TTC549 (cell line): ENCODE data around the gene THSD4.

Source experiments
- FAIRE-seq: peaks from 2 replicates; lab custom pipeline; 2012; peaks lifted over from hg19 to GRCh38; lab: Jason Lieb, UNC

The THSD4 gene

DNA sequence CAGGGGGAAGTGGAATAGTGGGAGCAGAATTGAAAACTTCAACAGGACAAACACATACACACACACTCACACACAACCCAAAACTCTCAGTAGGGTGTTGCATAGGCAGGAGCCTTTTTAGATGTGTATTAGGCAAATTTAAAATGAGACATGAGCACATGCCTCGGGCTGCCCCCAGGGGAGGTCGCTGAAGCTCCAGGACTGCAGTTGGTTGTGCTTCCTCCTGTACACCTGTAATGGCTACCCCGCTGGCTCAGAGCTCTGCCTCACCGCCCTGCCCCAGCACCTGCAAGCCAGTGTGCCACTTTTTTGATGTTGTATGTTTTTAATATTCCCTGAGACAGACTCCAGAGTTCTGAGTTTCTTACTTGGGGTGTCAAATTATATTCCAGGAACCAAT is 391.7 kb downstream of the THSD4 start:
- FAIRE-seq: no peak

DNA sequence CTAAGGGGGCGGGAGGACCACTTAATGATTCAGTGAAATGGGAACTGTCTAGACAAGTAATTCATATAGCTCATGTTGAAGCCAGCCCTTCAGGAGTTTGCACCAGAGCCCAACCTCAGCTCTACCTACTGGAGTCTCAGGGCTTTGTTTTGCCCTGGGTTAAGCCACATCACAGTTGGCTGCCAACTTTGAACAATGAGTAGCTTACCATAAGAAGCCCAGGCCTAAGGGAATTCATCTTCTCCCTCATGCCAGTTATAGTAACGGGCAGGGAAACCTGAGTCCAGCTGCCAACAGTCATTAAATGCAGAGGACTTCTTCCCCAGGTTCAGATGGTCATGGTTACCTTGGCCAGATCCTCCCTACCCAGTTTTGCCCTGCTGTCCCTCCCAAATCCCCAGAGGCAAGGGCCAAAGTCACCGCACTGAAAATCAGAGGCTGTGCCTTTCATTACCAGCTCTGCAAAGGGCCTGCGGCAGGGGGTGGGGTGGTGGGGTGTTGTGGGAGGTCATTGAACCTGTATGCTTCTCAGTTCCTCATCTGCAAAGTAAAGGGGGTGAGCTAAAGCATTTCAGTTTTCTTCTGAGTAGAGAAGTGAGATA is 392.9 kb downstream of the THSD4 start:
- FAIRE-seq: no peak

DNA sequence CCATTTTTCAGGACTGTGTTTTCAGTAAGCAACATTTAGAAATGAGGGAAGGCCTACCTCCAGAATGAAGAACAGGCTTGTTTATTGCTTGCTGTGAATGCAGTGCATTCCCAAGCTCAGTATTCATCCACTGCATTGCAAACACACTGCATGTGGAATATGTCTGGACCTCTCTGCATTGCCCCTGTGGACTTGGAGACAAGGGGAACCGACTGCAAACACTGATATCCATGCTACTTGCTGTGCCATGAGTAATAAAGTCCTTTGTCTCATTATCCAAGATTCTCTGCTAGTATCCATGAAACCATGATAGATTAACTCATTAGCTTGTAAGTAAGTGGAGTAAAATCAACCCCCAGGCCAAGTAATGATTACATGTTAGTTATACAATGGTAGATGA is 393.9 kb downstream of the THSD4 start:
- no peak for FAIRE-seq

DNA sequence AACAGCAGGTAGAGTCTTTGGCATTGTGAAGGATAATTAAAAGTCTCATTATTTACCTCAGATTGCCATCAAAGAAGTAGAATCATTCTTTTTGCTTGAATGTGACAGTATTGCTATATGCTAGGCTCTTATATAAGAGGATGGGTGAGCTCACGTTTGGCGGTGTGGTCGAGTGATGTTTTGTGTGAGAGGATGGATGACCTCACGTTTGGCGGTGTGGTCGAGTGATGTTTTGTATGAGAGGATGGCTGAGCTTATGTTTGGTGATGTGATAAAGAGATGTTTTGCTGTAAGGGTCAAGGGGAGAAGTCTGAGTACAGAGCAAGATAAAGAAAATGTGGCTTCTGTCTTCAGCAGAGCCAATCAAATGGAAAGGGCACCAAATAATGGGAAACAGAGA is 395.5 kb downstream of the THSD4 start:
- no peak for FAIRE-seq

DNA sequence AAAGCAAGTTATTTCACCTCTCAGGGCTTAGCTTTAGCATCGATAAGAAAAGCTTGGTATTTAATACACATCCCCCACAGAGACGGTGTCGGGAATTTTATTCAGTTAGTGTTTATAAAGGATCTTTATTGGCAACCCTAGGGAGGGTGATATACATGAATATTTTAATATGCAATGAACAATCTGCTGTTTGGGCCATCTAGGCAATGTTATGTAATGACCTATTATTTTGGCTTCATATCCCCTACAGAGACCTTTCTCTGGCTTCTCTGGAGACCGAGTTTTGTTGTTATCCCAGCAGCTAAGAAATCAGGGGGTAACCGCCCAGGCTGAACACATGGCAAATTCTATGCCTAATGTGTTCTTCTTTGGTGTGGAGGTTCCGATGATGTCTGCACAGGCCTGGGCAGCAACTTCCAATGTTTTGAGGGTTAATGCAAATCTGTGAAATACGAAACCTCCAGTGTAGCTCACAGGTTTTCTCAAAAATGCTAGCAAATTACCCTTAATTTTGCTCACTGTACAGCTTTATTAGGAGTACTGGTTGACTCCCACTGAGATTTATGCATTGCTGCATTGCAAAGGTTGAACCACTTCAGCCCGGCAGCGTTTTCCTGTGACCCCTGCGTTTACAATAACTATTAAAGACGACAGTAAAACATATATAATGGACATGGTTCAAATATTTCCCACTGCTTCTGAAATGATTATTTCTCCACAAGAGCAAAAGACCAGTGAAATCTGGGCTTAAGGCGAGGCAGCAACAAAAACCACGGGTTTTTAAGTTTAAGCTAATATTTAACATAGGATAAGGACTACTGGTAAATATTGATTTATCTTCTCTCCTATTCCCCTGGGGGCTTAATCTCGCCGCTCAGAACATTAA is 396.8 kb downstream of the THSD4 start:
- no peak for FAIRE-seq

DNA sequence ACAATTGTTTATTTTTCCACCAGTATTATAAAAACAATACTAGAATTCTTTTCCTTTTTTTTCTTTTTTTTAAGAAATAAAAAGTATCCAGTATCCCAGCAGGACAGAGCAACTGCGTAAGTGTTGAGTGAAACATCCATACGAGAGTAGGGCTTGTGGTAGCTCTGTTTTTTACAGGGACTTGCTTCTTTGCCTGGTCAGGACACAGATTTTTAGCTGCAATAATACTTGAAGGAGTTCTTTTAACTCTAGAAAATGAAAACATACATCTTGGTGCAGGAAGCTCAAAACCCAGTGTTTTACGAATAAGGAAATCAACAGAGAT is 397.4 kb downstream of the THSD4 start:
- FAIRE-seq: no peak

DNA sequence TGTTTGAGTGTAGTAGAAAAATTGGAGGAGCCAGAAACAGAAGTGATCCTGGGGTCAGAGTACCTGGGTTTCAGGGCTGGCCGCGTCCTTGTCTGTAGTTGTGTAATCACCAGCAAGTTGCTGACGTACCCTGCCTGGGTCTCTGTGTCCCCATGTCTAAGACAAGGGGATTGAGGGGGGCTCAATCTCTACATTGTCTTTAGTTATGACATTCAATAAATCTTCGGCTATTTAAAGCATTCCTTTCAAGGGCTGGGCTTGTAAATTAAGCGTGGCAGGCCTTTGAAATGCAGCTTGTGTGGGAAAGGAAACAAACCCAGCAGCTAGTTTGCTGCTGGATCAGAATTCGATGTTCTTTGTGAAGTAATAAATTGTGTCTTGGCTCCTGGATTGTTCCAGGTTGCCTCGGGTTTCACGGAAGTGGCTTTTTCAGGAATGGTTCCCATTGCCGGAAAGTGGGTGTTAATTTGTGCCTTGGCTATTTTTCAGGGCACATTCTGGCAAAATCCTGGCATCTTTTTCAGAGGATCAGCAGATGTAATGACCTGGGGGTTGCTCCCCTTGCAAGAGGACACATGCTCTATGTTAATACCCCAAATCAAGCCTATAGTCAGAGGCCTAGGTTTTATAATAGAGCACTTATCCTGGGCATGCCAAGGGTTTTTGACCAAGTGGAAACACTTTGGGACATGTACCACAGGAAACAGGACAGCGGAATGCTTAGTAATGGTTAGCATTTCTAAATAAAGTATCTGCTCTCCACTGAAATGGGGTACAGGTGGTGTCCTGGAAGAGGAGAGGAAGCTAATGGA is 400.3 kb downstream of the THSD4 start:
- no peak for FAIRE-seq

DNA sequence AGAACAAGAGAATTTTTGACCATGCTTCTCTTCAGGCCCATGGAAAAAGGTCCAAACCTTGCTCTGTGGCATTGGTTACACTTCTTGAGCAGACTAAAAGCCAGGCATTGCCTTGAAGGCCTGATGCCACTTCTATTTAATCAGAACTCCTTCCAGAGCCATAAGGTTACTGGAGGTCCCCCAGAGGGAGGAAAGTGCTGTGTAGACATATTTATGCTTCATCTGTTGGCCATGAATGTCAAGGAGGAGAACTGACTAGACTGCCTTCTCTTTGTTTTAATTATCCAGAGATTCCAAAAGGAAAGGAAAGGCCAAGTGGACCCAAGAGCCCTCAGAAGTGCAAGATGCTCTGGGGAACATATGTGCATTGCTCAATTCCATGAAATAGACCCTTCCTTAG is 402.5 kb downstream of the THSD4 start:
- no peak for FAIRE-seq

DNA sequence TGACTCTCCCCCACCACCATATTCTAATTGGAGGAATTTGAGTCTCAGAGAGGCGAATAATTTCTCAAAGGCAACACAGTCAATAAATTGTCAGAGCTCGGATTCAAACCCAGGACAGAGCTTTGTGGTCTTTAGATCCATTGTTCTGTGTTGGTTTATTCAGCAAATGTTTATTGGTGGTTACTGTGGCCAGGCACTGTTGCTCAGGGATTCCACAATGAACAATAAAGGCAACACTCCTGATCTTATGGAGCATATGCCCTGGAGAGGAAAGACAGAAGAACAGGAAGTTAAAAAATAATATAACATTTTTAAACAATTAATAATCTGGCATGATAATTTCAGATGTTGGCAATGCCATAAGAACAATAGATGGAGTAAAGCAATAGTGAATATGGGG is 403.4 kb downstream of the THSD4 start:
- FAIRE-seq: no peak

DNA sequence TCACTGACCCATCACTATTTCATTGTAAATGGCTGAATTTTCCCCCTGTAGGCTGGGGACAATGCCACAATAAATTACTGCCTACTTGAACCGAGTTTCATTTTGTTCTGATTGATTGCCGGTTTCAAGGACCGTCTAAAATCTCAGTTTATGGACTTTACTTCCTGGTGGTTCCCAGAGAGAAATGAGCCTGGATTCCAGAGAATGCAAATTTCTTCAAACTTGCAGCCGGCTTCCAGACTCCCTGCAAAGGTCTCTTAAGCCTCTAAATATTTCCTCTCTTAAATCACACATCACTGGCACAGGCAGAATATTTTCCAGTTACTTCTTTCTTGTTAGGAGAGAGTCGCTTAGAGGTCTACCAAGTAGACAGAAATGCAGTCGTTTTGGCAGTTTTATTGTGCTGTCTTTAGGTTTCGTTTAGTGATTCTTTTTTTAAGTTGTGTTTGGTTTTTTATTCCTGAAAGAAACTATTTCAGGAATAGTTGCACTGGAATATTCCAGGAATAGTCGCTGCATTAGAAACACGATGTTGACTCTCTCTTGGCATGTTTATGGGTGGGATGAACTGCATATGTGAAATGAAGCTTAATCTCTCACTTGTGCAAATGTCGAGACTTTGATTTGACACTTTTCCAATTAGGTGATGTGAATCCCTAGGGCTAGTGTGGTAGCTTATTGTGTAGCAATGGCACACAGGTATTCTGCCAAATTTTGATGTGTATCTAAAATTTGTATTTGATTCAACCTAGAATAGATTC is 411.0 kb downstream of the THSD4 start:
- no peak for FAIRE-seq

DNA sequence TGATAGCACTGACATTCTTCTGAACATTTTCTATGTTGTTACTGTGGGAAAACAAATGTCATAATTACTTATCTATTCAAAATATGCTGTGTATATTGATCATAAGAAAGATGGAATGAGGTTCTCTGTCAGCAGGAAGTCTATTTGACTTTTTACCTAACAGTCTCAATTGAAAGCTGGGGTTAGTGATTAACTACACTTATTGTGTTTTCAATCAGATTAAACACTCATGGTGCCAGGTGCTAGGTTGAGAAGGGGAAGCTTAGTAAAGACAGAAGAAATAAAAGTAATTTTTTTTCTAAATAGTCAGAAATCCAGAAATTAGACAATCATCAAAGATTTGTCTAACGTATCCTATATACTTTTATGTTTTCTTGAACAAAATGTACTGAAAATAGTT is 414.1 kb downstream of the THSD4 start:
- no peak for FAIRE-seq

DNA sequence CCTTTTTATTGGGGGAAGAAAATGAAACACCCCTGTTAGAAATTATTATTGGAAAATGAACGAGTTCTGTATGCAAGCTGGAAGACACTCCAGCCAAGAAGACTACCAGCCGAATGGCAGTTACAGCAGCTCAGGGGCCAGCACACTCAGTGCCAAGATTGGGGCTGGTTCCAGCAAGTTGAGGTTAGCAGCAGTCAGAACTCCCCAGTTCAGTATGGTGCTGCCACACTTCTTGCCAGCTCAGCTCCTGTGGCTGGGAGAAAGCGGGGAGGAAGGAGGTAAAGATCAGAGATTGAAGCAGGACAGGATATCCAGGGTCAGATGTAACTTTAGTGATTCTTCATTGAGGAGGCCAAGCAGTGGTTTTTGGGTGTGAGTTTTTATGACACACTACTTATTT is 414.8 kb downstream of the THSD4 start:
- FAIRE-seq: no peak

DNA sequence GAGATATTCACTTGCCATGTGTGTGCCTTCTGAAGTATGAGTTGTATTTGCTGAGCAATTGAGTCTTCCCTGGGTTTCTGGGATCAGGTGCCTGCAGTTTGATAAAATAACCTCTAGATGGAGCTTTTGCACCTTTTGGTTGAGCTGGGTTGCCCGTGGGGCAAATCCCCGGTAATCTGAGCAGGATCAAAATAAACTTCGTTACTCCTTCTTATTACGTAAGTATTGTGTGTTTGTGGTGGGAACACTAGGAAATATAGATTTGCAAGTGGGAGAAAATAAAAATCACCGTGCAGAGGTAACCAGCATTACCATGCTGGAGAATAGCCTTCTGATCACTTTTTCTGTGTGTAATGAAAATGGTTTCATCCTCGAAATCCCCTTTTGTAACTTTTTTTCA is 417.7 kb downstream of the THSD4 start:
- FAIRE-seq: no peak

DNA sequence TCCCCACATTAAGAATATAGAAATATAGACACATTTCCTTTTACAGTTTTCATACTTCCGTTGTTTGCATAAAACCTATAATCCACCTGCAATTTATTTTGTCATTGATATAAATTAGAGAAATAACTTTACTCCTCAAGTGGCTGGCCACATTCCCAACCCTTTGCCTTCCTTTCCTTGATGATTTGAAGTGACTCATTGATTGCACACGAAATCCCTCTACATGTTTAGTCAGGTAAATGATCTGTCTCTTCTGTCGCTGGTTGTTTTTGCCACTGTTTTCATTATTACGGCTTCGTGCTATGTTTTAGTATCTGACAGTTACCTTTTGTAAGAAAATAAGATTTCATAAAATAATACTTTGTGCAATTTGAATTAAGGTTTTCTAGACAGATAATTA is 422.9 kb downstream of the THSD4 start:
- FAIRE-seq: no peak

DNA sequence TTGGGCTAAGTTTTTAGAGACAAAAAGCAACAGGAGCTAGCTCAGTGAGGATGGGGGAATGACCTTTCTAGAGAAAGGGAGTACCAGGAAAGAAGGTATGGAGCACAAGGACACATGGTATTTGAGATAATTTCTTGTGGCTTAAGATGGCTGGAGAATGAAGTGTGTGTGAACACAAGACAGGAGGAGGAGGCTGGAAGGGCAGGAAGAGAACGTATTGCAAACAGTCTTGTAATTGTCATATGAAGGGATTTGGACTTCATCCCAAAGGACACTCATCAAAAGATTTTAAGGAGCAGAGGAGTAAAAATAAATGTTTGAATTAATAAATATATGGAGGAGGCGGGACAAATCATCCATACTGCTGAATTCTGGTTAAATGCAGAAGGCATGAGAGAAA is 426.5 kb downstream of the THSD4 start:
- no peak for FAIRE-seq

DNA sequence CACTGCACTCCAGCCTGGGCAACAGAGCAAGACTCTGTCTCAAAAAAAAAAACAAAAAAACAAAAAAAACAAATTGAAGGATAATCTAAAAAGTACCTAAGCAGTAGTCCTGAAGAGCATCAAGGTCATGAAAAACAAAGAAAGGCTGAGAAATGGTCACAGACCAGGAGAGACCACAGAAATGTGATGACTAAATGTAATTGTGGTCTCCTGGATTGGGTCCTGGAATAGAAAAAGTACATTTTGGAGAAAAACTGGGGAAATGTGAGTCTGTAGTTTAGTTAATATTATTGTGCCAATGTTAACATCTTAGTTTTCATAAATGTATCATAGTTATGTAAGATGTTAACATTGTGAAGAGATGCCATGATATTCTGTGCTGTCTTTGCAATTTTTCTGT is 427.6 kb downstream of the THSD4 start:
- FAIRE-seq: no peak

DNA sequence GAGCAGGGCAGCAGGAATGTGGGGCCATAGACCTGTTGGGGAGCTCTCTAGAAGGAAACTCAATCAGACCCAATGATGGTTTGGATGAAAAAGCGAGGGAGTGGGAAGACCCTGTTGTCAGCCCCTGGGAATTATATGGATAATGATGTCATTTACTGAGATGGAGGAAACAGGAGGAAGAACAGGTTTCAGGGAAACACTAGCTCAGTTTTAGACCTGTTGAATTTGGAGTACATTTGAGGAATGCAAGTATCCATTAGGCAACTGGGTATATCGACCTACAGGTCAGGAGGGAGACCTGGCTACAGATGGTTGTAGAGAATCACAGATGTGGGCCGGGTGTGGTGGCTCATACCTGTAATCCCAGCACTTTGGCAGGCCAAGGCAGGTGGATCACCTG is 428.1 kb downstream of the THSD4 start:
- FAIRE-seq: no peak

DNA sequence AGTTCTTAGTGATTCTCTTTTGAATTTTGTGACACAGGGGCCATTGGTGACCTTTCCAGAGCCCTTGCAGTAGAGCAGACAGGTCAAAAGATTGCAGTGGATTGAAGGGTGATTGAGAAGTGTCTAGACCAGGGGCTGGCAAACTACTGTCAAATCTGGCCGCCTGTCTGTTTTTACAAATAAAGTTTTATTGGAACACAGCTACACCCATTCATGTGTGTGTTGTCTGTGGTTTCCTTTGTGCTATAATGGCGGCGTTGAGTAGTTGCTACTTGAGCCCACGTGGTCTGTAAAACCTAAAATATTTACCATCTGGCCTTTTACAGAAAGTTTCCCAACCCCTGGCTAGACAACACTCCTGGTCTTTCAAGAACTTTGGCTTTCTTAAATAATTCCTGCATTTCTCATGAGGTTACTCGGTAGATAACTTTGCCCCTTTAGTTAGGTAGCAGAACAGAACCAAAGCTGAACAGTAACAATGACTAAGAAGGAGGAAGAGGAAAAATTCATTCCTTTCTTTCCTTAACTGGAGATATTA is 430.0 kb downstream of the THSD4 start:
- FAIRE-seq: no peak

DNA sequence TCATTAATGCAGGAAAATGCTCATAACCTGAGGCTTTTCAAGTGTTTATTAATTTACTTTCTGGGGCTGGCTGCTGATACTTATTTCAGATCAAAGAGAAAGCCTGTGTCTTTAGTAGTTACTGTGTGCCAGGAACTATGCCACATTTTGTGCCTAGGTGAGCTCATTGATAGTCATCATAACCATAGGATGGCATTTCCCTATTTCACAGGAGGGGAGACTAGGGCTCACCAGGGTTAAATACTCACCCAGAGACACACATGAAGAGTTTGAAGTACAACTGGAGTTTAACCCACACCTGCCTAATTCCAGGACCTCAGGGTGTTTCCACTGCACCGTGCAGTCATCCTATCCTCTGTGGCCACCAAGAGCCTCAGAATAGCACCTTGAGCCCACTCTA is 430.7 kb downstream of the THSD4 start:
- no peak for FAIRE-seq

DNA sequence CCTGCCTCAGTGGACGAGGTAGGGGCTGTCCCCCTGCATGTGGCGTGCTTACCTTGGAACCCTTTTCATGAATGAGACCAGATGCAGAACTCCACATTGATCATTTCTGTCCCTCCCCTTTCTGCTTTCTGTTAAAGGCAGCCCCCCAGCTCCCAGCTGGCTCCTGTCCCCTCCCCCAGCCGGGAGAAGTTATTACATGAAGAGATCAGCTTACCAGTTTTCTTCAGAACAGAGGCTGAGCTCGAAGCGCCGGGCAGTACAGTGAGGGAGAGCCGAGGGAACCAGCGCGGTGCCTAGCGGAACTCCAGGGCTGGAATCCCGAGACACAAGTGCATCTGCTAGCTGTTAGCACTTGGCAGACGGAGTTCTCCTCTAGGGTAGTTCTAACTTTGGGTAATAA is 431.7 kb downstream of the THSD4 start:
- FAIRE-seq: no peak

DNA sequence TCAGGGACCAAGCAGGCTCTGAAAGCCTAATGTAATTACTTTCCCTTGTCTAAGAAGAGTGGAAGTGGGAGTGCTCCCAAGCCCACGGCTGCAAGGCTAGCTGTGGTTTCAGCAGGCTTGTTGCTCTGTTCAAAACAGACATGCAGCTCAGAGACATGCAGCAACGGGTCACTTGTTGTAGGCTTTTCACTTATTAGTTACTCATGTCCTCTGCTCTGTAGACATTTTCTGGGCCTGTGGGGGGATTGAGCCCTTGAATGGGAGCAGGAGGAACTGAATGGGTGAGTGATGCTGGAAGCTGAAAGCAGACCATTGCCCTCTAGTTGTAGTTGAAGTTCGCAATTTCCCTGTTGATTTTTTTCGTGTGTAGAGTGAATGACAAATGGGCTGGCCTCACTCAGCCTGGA is 433.1 kb downstream of the THSD4 start:
- no peak for FAIRE-seq

DNA sequence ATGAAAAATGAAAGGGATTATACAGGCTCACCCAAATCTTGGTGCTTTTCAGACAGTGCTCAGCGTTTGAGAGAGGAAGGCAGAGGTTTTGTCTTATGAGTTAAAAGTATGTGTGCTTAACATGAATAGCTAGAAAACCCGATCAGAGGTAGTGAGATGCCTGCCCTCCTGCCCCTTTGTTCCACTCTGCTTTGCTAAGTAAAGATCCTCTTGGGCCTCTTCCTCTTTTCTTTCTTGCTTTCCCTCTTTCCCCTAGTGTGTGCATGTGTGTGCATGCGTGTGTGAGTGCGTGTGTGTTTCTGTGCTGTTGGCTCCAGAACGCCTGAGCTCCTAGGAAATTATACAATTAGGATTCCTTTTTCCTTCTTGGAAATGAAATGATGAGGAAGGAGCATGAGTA is 433.8 kb downstream of the THSD4 start:
- FAIRE-seq: no peak
